ENCODE results near the gene FSTL4. TPM values are rescaled to one million over a fixed set of nuclear protein-coding genes. Genes with fewer than 3 reads are reported as not detected.

The FSTL4 gene
- total RNA-seq, 2 experiments from 2014 or later: not detected

DNA sequence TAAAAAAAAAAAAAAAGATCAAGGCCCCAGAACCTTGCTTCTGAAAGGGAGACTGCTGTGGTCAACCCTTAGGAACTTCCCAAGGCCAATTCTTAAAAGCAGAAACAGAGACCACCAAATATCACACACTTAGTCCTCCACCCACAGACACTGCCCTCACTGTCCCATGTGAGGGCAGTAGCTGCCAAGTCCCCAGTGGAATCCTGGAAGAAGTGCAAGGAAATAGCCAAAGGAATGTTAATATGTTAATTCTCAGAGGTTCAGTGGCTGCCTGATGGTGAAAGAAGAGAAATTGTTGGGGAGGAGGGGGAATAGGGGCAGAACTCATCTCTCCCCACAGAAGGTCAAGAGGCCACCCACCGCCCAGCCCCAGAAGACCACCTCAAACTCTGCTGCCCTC is 23.1 kb downstream of the FSTL4 start:
- Histone ChIP-seq H3K9me3 (ENCODE audit: low read length) (no peaks in the 10 kb centered on the region), H3K4me3 (ENCODE audit: low read depth, low read length, poor library complexity, severe bottlenecking) (no peak overlapping the region), H3K27ac (ENCODE audit: low read depth, low read length, poor library complexity, severe bottlenecking) (no peak overlapping the region), H2AFZ (ENCODE audit: low read length) (no peak overlapping the region), H3K9me2 (ENCODE audit: insufficient read depth, low read length) (no peaks in the 10 kb centered on the region), H4K20me1 (ENCODE audit: insufficient read depth, low read length) (no peaks in the 10 kb centered on the region), H3K79me2 (ENCODE audit: insufficient read depth, low read depth, low read length) (no peaks in the 10 kb centered on the region), H3K36me3 (ENCODE audit: insufficient read depth, low read length) (no peaks in the 10 kb centered on the region), H3K4me2 (ENCODE audit: low read length) (no peak overlapping the region), H3K4me1 (ENCODE audit: insufficient read depth, low read length, poor library complexity, severe bottlenecking) (no peaks in the 10 kb centered on the region)
- intact Hi-C loops (cut with micrococcal nuclease; ENCODE audit: unreplicated experiment): no loop called here
- no peak for DNase-seq (ENCODE audit: low spot score)
- ChIA-PET CTCF (ENCODE audit: unreplicated experiment) (no interaction called here), POLR2A (no interaction called here)
- BruUV-seq (replicated peaks): no TSS peak
- TF ChIP-seq, protein P1, sequence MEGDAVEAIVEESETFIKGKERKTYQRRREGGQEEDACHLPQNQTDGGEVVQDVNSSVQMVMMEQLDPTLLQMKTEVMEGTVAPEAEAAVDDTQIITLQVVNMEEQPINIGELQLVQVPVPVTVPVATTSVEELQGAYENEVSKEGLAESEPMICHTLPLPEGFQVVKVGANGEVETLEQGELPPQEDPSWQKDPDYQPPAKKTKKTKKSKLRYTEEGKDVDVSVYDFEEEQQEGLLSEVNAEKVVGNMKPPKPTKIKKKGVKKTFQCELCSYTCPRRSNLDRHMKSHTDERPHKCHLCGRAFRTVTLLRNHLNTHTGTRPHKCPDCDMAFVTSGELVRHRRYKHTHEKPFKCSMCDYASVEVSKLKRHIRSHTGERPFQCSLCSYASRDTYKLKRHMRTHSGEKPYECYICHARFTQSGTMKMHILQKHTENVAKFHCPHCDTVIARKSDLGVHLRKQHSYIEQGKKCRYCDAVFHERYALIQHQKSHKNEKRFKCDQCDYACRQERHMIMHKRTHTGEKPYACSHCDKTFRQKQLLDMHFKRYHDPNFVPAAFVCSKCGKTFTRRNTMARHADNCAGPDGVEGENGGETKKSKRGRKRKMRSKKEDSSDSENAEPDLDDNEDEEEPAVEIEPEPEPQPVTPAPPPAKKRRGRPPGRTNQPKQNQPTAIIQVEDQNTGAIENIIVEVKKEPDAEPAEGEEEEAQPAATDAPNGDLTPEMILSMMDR (conservative IDR thresholded peaks at IDR 0.05; ENCODE audit: low read length): no peak
- no peak for TF ChIP-seq EZH2phosphoT487 (IDR thresholded peaks at IDR 0.05; ENCODE audit: borderline replicate concordance, low read depth, low read length)

DNA sequence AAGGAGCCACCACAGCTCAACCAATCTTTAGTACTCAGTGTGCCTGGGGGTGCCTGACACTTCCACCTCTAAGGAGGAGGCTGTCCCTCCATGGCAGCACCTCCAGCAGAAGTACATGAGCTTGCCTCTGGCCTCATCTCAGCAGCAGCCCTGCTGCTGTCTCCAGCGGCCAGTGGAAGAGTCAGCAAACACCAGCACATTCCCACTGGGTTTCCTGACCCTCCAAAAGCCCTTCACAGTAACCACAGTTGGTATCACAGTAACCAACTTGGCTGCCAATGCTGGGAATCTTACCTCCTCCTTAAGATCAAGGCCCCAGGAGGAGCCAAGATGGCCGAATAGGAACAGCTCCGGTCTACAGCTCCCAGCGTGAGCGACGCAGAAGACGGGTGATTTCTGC is 29.4 kb downstream of the FSTL4 start:
- no peak for DNase-seq (ENCODE audit: low spot score)
- Histone ChIP-seq H3K4me1 (ENCODE audit: insufficient read depth, low read length, poor library complexity, severe bottlenecking) (no peaks in the 10 kb centered on the region), H3K9me3 (ENCODE audit: low read length) (no peaks in the 10 kb centered on the region), H3K36me3 (ENCODE audit: insufficient read depth, low read length) (no peaks in the 10 kb centered on the region), H4K20me1 (ENCODE audit: insufficient read depth, low read length) (no peaks in the 10 kb centered on the region), H3K4me3 (ENCODE audit: low read depth, low read length, poor library complexity, severe bottlenecking) (no peak overlapping the region), H2AFZ (ENCODE audit: low read length) (no peak overlapping the region), H3K9me2 (ENCODE audit: insufficient read depth, low read length) (no peaks in the 10 kb centered on the region), H3K27ac (ENCODE audit: low read depth, low read length, poor library complexity, severe bottlenecking) (no peak overlapping the region), H3K79me2 (ENCODE audit: insufficient read depth, low read depth, low read length) (no peaks in the 10 kb centered on the region), H3K4me2 (ENCODE audit: low read length) (no peak overlapping the region)
- CTCF ChIA-PET (ENCODE audit: unreplicated experiment): no interaction called here
- intact Hi-C loops (cut with micrococcal nuclease; ENCODE audit: unreplicated experiment): no loop called here
- TF ChIP-seq, protein P1 (conservative IDR thresholded peaks at IDR 0.05; ENCODE audit: low read length): no peak
- no peak for TF ChIP-seq EZH2phosphoT487 (IDR thresholded peaks at IDR 0.05; ENCODE audit: borderline replicate concordance, low read depth, low read length)
- POLR2A ChIA-PET: no interaction called here
- no TSS peak for BruUV-seq (replicated peaks)

DNA sequence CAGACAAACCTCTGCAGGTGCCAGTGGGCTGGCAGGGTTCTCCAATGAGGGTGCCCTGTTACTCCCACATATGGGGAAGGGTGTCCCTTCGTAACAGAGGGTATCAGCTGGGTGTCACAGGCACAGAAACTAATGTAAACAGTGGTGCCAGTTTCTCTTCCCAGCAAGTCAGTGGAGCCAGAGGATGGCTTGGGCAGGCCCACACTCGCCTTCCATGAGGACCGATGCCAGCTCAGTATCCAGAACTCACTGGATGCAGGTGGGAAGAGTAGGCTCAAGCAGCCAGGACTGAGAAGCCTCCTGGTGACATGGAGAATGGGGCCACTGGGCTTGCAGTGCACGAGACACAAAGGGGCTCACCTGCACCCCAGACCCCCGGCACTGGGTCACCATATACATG is 30.4 kb downstream of the FSTL4 start:
- H3K4me1 ChIP-seq (ENCODE audit: insufficient read depth, low read length, poor library complexity, severe bottlenecking): no peaks in the 10 kb centered on the region
- no peak overlapping the region for H3K4me3 ChIP-seq (ENCODE audit: low read depth, low read length, poor library complexity, severe bottlenecking)
- TF ChIP-seq EZH2phosphoT487 (IDR thresholded peaks at IDR 0.05; ENCODE audit: borderline replicate concordance, low read depth, low read length): no peak
- TF ChIP-seq, protein P1 (conservative IDR thresholded peaks at IDR 0.05; ENCODE audit: low read length): no peak
- H3K4me2 ChIP-seq (ENCODE audit: low read length): no peak overlapping the region
- BruUV-seq (replicated peaks): no TSS peak
- no peaks in the 10 kb centered on the region for H3K9me2 ChIP-seq (ENCODE audit: insufficient read depth, low read length)
- ChIA-PET CTCF (ENCODE audit: unreplicated experiment) (interaction anchor here (0.6 kb wide), 2 partner anchors 221 to 359 kb away, joined by 3 read pairs; no protein-coding TSS in a partner anchor), POLR2A (no interaction called here)
- no peaks in the 10 kb centered on the region for H3K36me3 ChIP-seq (ENCODE audit: insufficient read depth, low read length)
- DNase-seq (ENCODE audit: low spot score): no peak
- no peak overlapping the region for H3K27ac ChIP-seq (ENCODE audit: low read depth, low read length, poor library complexity, severe bottlenecking)
- H3K79me2 ChIP-seq (ENCODE audit: insufficient read depth, low read depth, low read length): no peaks in the 10 kb centered on the region
- no peak overlapping the region for H2AFZ ChIP-seq (ENCODE audit: low read length)
- intact Hi-C loops (cut with micrococcal nuclease; ENCODE audit: unreplicated experiment): no loop called here
- no peaks in the 10 kb centered on the region for H4K20me1 ChIP-seq (ENCODE audit: insufficient read depth, low read length)
- no peaks in the 10 kb centered on the region for H3K9me3 ChIP-seq (ENCODE audit: low read length)
